ENCODE results near the gene CHI3L1. TPM values are rescaled to one million over a fixed set of nuclear protein-coding genes. Genes with fewer than 3 reads are reported as not detected.

The CHI3L1 gene
- total and polyA plus RNA-seq, 2 experiments from 2014 or later: 8.4 to 21.8 TPM

DNA sequence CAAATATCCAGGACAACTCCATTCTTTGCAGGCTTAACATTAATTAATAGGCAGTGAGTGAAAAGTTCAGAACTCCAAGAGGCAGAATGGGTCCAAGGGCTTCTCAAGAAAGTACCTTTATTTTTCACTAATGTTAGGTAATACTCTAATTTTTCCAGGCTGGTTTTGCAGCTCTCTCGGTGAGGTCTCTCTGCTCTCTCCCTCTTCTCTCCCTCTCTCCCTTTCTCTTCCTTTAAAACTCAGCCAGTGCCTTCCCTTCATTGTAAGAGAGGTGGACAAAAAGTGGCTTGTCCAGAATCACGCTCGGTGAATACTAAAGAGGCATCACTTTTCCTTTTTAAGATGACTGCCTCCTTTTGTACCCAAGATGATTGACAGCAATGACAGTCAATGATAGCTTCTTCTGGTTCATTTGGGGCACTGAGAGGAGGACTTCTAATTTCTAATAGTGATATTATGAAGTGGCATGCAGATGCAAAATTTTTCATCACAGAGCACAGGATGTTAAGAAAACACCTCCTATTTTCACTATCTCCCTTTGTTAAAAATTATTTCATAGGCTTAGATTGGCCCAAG, 1.3 kb upstream of the CHI3L1 start:
- H4K20me1 ChIP-seq (ENCODE audit: insufficient read depth, poor library complexity, severe bottlenecking): no peaks in the 10 kb centered on the region
- H3K9me3 ChIP-seq (ENCODE audit: low read depth): no peaks in the 10 kb centered on the region
- 84% methylated on average over 3 of the region's 3 CpGs for WGBS (ENCODE audit: low lambda C conversion rate, missing lambda C conversion rate)
- H3K4me1 ChIP-seq (ENCODE audit: insufficient read depth): peaks cover 14% of the 10 kb centered on the region
- no peaks in the 10 kb centered on the region for H3K27me3 ChIP-seq
- H3K4me3 ChIP-seq: no peak overlapping the region
- H3K79me2 ChIP-seq: no peaks in the 10 kb centered on the region
- no peaks in the 10 kb centered on the region for H3K36me3 ChIP-seq (replicated peaks; ENCODE audit: insufficient read depth, low read depth)
- TF ChIP-seq, protein P1, sequence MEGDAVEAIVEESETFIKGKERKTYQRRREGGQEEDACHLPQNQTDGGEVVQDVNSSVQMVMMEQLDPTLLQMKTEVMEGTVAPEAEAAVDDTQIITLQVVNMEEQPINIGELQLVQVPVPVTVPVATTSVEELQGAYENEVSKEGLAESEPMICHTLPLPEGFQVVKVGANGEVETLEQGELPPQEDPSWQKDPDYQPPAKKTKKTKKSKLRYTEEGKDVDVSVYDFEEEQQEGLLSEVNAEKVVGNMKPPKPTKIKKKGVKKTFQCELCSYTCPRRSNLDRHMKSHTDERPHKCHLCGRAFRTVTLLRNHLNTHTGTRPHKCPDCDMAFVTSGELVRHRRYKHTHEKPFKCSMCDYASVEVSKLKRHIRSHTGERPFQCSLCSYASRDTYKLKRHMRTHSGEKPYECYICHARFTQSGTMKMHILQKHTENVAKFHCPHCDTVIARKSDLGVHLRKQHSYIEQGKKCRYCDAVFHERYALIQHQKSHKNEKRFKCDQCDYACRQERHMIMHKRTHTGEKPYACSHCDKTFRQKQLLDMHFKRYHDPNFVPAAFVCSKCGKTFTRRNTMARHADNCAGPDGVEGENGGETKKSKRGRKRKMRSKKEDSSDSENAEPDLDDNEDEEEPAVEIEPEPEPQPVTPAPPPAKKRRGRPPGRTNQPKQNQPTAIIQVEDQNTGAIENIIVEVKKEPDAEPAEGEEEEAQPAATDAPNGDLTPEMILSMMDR (IDR thresholded peaks at IDR 0.05; ENCODE audit: poor library complexity): no peak
- TF ChIP-seq EZH2phosphoT487 (IDR thresholded peaks at IDR 0.05; ENCODE audit: low read depth, severe bottlenecking, unreplicated experiment): no peak
- TF ChIP-seq EZH2 (IDR thresholded peaks at IDR 0.05; ENCODE audit: borderline replicate concordance): no peak
- H3K9me2 ChIP-seq (replicated peaks; ENCODE audit: insufficient read depth): no peaks in the 10 kb centered on the region
- H3K4me2 ChIP-seq: no peak overlapping the region
- no peak for DNase-seq (ENCODE audit: low spot score)
- H2AFZ ChIP-seq: no peak overlapping the region
- H3K27ac ChIP-seq: peak overlapping the region; percentile 14

DNA sequence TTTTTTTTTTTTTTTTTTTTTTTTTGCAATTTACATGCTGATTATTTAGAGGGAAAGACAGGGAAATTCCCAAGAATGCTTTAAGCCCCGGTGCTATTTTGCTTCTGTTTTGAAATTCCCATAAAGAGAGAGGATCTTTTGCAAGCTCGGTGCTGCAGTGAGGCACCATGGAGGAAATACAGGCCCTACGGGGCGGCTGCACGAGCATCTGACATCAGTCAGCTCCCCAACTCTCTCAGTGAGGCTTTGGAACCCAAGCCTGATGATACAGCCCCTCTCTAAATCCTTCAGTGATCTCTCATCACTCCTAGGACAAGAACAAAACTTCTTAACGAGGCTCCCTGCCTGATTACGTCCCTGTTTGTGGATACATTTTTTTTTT, 791 bp upstream of the CHI3L1 start:
- no peak overlapping the region for H2AFZ ChIP-seq

DNA sequence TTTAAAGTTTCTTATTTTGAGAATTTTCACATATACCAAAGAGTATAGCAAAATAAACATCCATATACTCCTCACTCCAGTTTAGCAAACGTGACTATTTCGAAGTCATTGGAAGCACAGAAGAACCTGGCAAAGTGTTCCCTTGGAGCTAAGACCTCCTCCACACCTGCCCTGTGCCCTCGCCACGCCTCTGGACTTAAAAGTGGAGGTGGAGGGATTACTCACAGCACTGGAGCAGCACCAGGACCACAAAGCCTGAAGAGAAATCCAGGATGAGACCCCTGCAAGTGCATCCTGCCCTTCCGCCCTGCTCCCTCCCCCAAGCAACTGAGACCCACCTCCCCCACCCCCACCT, 436 bp downstream of the CHI3L1 start:
- no peak for TF ChIP-seq EZH2phosphoT487 (IDR thresholded peaks at IDR 0.05; ENCODE audit: low read depth, severe bottlenecking, unreplicated experiment)
- TF ChIP-seq, protein P1 (IDR thresholded peaks at IDR 0.05; ENCODE audit: poor library complexity): no peak
- no peak overlapping the region for H3K4me3 ChIP-seq
- H3K36me3 ChIP-seq (replicated peaks; ENCODE audit: insufficient read depth, low read depth): no peaks in the 10 kb centered on the region
- H4K20me1 ChIP-seq (ENCODE audit: insufficient read depth, poor library complexity, severe bottlenecking): no peaks in the 10 kb centered on the region
- DNase-seq (ENCODE audit: low spot score): no peak
- no peaks in the 10 kb centered on the region for H3K9me2 ChIP-seq (replicated peaks; ENCODE audit: insufficient read depth)
- H3K27me3 ChIP-seq: no peaks in the 10 kb centered on the region
- peaks cover 14% of the 10 kb centered on the region for H3K4me1 ChIP-seq (ENCODE audit: insufficient read depth)
- H3K79me2 ChIP-seq: no peaks in the 10 kb centered on the region
- H3K4me2 ChIP-seq: no peak overlapping the region
- H2AFZ ChIP-seq: no peak overlapping the region
- H3K27ac ChIP-seq: no peak overlapping the region
- H3K9me3 ChIP-seq (ENCODE audit: low read depth): no peaks in the 10 kb centered on the region
- WGBS (ENCODE audit: low lambda C conversion rate, missing lambda C conversion rate): 84% methylated on average over 5 of the region's 5 CpGs

More for the DNA sequence above, 791 bp upstream of the CHI3L1 start:
- Histone ChIP-seq H3K27ac (peak overlapping the region; percentile 14), H4K20me1 (ENCODE audit: insufficient read depth, poor library complexity, severe bottlenecking) (no peaks in the 10 kb centered on the region), H3K79me2 (no peaks in the 10 kb centered on the region), H3K4me1 (ENCODE audit: insufficient read depth) (peaks cover 14% of the 10 kb centered on the region), H3K4me3 (no peak overlapping the region), H3K36me3 (replicated peaks; ENCODE audit: insufficient read depth, low read depth) (no peaks in the 10 kb centered on the region), H3K4me2 (no peak overlapping the region), H3K9me3 (ENCODE audit: low read depth) (no peaks in the 10 kb centered on the region), H3K9me2 (replicated peaks; ENCODE audit: insufficient read depth) (no peaks in the 10 kb centered on the region), H3K27me3 (no peaks in the 10 kb centered on the region)
- TF ChIP-seq, protein P1 (IDR thresholded peaks at IDR 0.05; ENCODE audit: poor library complexity): no peak
- no peak for TF ChIP-seq EZH2 (IDR thresholded peaks at IDR 0.05; ENCODE audit: borderline replicate concordance)
- no peak for TF ChIP-seq EZH2phosphoT487 (IDR thresholded peaks at IDR 0.05; ENCODE audit: low read depth, severe bottlenecking, unreplicated experiment)
- no peak for DNase-seq (ENCODE audit: low spot score)
- 43% methylated on average over 7 of the region's 7 CpGs for WGBS (ENCODE audit: low lambda C conversion rate, missing lambda C conversion rate)

DNA sequence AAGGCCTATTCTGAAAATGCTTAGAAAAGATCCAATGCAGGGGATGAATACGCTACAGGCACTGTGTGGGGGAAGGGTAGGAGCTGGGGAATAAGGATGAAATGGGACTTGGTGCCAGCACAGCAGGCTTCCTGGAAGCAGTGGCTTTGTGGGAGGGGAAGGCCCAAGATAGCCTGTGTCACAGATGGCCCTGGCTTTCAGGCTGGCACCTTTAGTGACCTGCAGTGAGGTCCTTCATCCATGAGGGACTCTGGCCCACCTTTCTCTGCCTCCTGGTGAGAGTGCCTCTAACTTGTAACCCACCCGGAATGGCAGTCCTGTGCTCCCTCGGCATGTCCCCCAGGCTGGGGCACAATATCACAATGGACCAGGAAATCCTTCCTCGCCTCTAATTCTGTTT, 919 bp downstream of the CHI3L1 start:
- peaks cover 14% of the 10 kb centered on the region for H3K4me1 ChIP-seq (ENCODE audit: insufficient read depth)
- no peak for DNase-seq (ENCODE audit: low spot score)
- H3K27ac ChIP-seq: no peak overlapping the region
- H2AFZ ChIP-seq: no peak overlapping the region
- TF ChIP-seq EZH2phosphoT487 (IDR thresholded peaks at IDR 0.05; ENCODE audit: low read depth, severe bottlenecking, unreplicated experiment) (no peak), EZH2 (IDR thresholded peaks at IDR 0.05; ENCODE audit: borderline replicate concordance) (no peak)
- TF ChIP-seq, protein P1 (IDR thresholded peaks at IDR 0.05; ENCODE audit: poor library complexity): no peak
- H3K36me3 ChIP-seq (replicated peaks; ENCODE audit: insufficient read depth, low read depth): no peaks in the 10 kb centered on the region
- no peak overlapping the region for H3K4me3 ChIP-seq
- no peaks in the 10 kb centered on the region for H3K9me2 ChIP-seq (replicated peaks; ENCODE audit: insufficient read depth)
- H3K79me2 ChIP-seq: no peaks in the 10 kb centered on the region
- H4K20me1 ChIP-seq (ENCODE audit: insufficient read depth, poor library complexity, severe bottlenecking): no peaks in the 10 kb centered on the region
- H3K4me2 ChIP-seq: no peak overlapping the region
- 84% methylated on average over 4 of the region's 4 CpGs for WGBS (ENCODE audit: low lambda C conversion rate, missing lambda C conversion rate)
- H3K9me3 ChIP-seq (ENCODE audit: low read depth): no peaks in the 10 kb centered on the region
- no peaks in the 10 kb centered on the region for H3K27me3 ChIP-seq
